ENCODE results near the gene BAZ1B.
"Not testable (repeated sequence)": the region's sequence is repeated elsewhere in the genome, so short reads cannot be mapped to it uniquely, and the experiment has no call there.

The BAZ1B gene

GRCh38 chr7:73537051-73537450 is 15.0 kb upstream of the BAZ1B start:
- no peak for DNase-seq

GRCh38 chr7:73536479-73536878 is 14.4 kb upstream of the BAZ1B start:
- no peak for DNase-seq

DNA sequence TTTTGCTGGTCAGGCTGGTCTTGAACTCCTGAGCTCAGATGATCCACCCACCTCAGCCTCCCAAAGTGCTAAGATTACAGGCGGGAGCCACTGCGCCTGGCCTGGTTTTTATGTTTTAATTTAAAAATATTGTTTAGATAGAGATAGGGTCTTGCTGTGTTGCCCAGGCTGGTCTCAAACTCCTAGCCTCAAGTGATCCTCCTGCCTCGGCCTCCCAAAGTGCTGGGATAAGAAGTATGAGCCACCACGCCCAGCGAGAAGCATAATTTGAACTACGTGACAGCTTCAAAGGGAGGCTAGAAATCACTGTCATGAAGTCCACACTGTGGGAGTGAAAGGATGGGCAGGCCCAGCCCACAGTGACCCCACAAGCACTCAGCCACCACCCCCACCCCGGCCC is 13.8 kb upstream of the BAZ1B start:
- not testable (repeated sequence) for DNase-seq

DNA sequence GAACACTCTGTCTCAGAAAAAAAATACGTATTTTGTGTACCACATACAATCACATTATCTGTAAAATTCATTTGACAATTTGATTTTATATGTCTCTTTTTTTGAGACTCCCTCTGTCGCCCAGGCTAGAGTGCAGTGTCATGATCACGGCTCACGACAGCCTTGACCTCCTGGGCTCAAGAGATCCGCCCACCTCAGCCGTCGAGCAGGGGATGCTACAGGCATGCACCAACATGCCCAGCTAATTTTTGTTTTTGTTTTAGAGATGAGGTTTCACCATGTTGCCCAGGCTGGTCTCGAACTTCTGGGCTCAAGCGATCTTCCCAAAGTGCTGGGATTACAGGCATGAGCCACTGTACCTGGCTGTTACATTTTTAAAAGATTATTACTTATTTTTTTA is 11.6 kb upstream of the BAZ1B start:
- no peak for DNase-seq

DNA sequence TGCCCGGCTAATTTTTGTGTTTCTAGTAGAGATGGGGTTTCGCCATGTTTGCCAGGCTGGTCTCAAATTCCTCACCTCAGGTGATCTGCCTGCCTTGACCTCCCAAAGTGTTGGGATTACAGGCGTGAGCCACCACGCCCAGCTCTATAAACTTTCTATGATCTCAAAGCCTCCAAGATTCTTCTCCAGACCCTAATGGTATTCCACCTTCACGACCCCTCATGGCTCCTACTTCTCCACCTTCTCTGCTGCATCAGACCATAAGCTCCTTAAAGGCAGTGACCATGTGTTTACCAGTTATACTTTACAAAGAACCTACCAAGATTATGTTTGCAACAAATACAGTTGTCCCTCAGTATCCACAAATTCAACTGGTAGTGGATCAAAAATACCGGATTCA is 10.1 kb upstream of the BAZ1B start:
- DNase-seq, result no peak

DNA sequence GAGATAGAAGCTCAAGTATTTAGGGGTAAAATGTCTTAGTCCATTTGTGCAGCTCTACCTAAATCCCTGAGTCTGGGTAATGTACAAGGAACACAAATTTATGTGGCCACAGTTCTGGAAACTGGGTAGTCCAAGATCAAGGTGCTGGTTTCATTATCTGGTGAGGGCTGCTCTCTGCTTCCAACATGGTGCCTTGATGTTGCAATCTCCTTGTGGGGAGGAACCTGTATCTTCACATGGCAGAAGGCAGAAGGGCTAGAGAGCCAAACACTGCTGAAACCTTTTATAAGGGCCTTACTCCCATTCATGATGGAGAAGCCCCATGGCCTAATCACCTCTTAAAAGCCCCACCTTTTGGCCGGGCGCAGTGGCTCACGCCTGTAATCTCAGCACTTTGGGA is 8.7 kb upstream of the BAZ1B start:
- DNase-seq, result no peak

GRCh38 chr7:73526896-73527821 is 5.1 kb upstream of the BAZ1B start:
- DNase-seq, result peak; percentile 38

DNA sequence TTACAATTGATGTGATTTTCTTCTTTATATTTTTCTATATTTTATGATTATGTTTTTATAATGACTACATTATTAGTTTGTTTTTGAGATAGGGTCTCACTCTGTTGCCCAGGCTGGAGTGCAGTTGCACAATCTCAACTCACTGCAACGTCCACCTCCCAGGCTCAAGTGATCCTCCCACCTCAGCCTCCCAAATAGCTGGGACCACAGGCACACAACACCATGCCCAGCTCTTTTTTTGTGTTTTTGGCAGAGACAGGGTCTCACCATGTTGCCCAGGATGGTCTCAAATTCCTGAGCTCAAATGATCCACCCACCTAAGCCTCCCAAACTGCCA is 4.0 kb upstream of the BAZ1B start:
- not testable (repeated sequence) for DNase-seq

GRCh38 chr7:73521636-73522104 is 423 bp downstream of the BAZ1B start:
- no peak for DNase-seq

- DNase-seq, result no peak
Measured at GRCh38 chr7:73520673-73521635, 1.1 kb downstream of the BAZ1B start.

- no peak for DNase-seq
Measured at GRCh38 chr7:73519867-73520672, 2.0 kb downstream of the BAZ1B start.

DNA sequence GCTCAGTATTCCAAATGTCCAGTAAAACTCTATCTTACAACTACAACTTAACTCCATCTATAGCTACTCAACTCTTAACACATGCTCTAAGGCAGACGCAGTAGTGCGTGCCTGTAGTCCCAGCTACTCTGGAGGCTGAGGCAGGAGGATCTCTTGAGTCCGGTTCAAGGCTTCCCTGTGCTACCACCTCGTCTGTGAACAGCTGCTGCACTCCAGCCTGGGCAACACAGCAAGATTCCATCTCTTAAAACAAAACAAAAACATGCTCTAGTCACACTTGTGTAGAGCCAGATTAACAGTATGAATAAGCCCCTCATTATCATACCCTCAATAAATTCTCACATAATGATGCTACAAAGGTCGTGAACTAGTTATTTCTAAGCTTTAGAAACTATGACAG is 3.6 kb downstream of the BAZ1B start:
- no peak for DNase-seq

- DNase-seq, result no peak
Measured at GRCh38 chr7:73517241-73517995, 4.7 kb downstream of the BAZ1B start.

- no peak for DNase-seq
Measured at GRCh38 chr7:73515178-73515577, 6.9 kb downstream of the BAZ1B start.

- no peak for DNase-seq
Measured at GRCh38 chr7:73512018-73512780, 9.9 kb downstream of the BAZ1B start.

DNA sequence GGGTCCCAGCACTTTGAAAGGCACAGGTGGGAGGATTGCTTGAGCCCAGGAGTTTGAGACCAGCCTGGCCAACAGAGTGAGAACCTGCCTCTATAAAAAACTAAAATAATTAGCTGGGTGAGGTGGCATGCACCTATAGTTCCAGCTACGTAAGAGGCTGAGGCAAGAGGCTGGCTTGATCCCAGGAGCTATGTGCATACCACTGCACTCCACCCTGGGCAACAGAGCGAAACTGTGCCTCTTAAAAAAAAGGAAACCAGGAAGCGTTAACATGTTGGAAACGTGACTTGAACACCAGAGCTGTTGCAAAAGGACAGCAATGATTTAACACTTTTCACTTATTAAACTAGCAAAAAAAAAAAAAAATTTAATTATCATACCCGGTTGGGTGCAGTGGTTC is 12.6 kb downstream of the BAZ1B start:
- DNase-seq, result no peak

DNA sequence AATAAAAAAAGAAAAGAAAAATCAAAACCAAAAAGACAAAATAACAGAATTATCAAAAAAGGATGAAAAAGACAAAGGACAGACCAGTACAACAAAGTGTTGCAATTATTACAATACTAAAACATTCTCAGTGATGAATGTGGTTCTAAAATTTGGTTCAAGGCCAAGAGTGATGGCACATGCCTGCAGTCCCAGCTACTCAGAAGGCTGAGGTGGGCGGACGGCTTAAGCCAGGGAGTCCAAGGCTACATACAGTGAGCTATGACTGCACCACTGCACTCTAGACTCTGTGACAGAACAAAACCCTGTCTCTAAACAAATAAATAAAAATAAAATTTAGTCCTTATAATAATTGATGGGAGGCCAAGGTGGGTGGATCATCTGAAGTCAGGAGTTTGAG is 14.5 kb downstream of the BAZ1B start:
- DNase-seq, result no peak

DNA sequence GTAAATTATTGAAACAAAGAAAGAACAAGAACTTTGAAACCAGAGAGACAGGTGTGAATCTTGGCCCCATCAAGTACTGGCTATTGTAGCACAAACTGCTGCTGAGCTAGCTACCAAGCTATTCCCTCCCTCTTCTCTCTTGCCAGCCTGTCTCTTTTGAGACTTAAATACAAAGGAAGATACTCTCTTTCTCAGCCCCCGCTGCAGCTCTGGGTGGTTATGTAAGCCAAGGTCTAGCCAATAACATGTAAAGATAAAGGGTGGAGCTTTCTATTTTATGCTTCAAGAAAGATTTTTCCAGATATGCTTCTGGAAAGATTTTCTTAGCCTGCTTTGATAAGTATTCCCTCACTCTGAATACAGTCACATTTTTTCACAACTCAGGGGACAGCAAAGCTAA is 17.2 kb downstream of the BAZ1B start:
- DNase-seq, result no peak

DNA sequence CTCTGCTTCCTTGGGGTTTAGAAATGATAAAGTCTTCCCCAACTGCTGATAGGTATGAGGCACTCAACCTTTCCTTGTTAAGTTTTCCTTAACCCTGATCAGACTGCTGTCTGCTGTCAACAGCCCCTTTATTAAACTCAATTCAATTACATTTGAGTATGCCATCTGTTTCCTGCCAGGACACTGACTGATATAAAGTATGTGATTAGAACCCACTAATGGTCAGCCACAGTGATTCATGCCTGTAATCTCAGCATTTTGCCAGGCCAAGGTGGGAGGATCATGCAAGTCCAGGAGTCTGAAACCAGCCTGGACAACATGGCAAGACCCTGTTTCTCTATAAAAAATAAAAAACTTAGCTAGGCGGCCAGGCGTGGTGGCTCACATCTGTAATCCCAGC is 18.1 kb downstream of the BAZ1B start:
- DNase-seq, result no peak

- no peak for DNase-seq
Measured at GRCh38 chr7:73503229-73503628, 18.9 kb downstream of the BAZ1B start.

DNA sequence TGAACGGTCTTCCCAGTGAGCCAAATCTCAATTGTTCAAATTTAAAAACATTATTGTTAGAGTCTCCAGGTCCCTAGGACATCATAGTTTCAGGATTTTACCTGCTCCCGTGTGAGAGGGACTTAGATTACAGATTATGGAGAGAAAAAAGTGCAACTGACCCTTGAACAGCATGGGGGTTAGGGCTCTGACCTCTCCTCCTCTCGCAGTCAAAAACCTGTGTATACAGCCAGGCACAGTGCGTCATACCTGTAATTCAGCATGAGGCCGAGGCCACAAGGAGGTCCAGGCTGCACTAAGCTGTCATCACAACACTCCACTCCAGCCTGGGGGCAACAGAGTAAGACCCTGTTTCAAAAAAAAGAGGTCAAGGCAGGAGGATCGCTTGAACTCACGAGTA is 25.5 kb downstream of the BAZ1B start:
- DNase-seq, result no peak

Measured in NCI-H1417 treated with DMSO at 0.1 percent for 48 hours (cell line).